OCI-LY3 (cell line): ENCODE results near the gene TPI1.
"Not testable (repeated sequence)": the region's sequence is repeated elsewhere in the genome, so short reads cannot be mapped to it uniquely, and the experiment has no call there.

Experiments used
- H2AFZ ChIP-seq: fragments of 200-600, 300-600 bp; shearing (Covaris generic); 2 replicates; pipeline ENCODE4 v1.6.0; 2014; ENCODE audit warnings: antibody characterized with exemption, low read depth, low read length
- H3K27ac ChIP-seq: fragments of 200-600, 300-600 bp; sonication (generic); 2 replicates; pipeline ENCODE4 v1.5.1; 2014; ENCODE audit warnings: mild to moderate bottlenecking, low read length, moderate library complexity, mixed read lengths
- H3K27me3 ChIP-seq: fragments of 200-600, 300-600 bp; sonication (generic); 2 replicates; pipeline ENCODE4 v1.6.1; 2014; ENCODE audit warnings: low read depth, low read length, mixed read lengths
- H3K36me3 ChIP-seq: fragments of 200-600, 300-600 bp; sonication (generic); replicated peaks from 2 replicates; pipeline ENCODE3; 2014; ENCODE audit warnings: low read depth, low read length, mixed read lengths
- H3K4me1 ChIP-seq: fragments of 300-600, 200-600 bp; sonication (generic); 2 replicates; pipeline ENCODE4 v1.6.1; 2014; ENCODE audit warnings: low read length, mixed read lengths
- H3K4me2 ChIP-seq: fragments of 200-600, 300-600 bp; sonication (generic); 2 replicates; pipeline ENCODE4 v1.6.1; 2014; ENCODE audit warnings: low read length, mixed read lengths
- H3K4me3 ChIP-seq: fragments of 300-600, 200-600 bp; sonication (generic); 2 replicates; pipeline ENCODE4 v1.5.1; 2014; ENCODE audit warnings: antibody characterized with exemption, mild to moderate bottlenecking, low read length, moderate library complexity
- H3K79me2 ChIP-seq: fragments of 300-600, 200-600 bp; shearing (Covaris generic); 2 replicates; pipeline ENCODE4 v1.6.1; 2014; ENCODE audit warnings: mild to moderate bottlenecking, low read length, mixed read lengths
- H3K9ac ChIP-seq: fragments of 300-600, 200-600 bp; shearing (Covaris generic); 2 replicates; pipeline ENCODE4 v1.6.0; 2014; ENCODE audit warnings: mild to moderate bottlenecking, low read length, moderate library complexity
- H3K9me3 ChIP-seq: fragments of 200-600, 300-600 bp; shearing (Covaris generic); 2 replicates; pipeline ENCODE4 v1.6.1; 2014; ENCODE audit warnings: low read length, mixed read lengths; ENCODE audit not compliant: insufficient read depth
- H4K20me1 ChIP-seq: fragments of 200-600, 300-600 bp; sonication (generic); 2 replicates; pipeline ENCODE4 v1.6.1; 2016; ENCODE audit warnings: low read length, mixed read lengths; ENCODE audit not compliant: insufficient read depth
- EZH2phosphoT487 ChIP-seq: fragments of 200-600 bp; shearing (Covaris generic); IDR thresholded peaks from 2 replicates; pipeline ENCODE4 v1.6.1; 2018; ENCODE audit warnings: antibody characterized with exemption, mixed run types, low read depth
- TF ChIP-seq, protein P1 (sequence below): fragments of 200-600, 300-600 bp; sonication (generic); IDR thresholded peaks from 2 replicates; pipeline ENCODE4 v1.5.1; 2014; ENCODE audit warnings: antibody characterized with exemption, low read length, low read depth

Gene TPI1

DNA sequence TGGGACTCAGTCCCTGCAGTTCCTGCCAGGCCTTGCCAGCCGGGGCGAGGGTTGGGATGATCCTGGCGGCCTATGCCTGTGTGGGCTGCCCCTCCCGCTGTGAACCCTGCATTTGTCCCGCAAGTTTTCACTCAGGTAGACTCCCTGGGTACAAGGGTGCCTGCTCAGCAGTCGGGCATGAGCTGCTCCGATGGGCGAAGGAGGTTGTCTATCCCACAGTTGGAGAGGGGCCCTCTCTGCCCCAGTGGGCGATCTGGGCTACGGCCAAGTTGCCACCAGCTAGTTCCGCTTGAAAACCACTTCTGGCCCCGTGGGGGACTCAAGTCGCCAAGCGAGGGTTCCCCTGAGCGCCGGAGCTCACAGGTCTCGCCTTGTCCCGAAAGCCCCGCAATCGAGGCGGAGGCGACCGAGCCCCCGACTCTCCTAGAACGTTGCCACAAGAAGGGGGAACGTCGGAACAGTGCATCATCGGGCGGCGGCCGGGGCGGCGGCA is 365 bp upstream of the TPI1 start:
- Histone ChIP-seq H3K36me3 (peaks cover 48% of the 10 kb centered on the region), H3K9ac (peak overlapping the region; percentile 66), H3K9me3 (no peaks in the 10 kb centered on the region), H3K4me2 (peak overlapping the region; percentile 87), H4K20me1 (peaks cover 33% of the 10 kb centered on the region), H3K4me1 (peaks cover 38% of the 10 kb centered on the region), H3K27me3 (no peaks in the 10 kb centered on the region), H3K4me3 (peak overlapping the region; percentile 100), H2AFZ (0 out of 2 replicates have a peak overlapping the region, but pooled peaks have one; percentile 60), H3K27ac (no peak overlapping the region), H3K79me2 (peaks cover 25% of the 10 kb centered on the region)
- no peak for TF ChIP-seq EZH2phosphoT487
- TF ChIP-seq, protein P1, sequence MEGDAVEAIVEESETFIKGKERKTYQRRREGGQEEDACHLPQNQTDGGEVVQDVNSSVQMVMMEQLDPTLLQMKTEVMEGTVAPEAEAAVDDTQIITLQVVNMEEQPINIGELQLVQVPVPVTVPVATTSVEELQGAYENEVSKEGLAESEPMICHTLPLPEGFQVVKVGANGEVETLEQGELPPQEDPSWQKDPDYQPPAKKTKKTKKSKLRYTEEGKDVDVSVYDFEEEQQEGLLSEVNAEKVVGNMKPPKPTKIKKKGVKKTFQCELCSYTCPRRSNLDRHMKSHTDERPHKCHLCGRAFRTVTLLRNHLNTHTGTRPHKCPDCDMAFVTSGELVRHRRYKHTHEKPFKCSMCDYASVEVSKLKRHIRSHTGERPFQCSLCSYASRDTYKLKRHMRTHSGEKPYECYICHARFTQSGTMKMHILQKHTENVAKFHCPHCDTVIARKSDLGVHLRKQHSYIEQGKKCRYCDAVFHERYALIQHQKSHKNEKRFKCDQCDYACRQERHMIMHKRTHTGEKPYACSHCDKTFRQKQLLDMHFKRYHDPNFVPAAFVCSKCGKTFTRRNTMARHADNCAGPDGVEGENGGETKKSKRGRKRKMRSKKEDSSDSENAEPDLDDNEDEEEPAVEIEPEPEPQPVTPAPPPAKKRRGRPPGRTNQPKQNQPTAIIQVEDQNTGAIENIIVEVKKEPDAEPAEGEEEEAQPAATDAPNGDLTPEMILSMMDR: no peak

DNA sequence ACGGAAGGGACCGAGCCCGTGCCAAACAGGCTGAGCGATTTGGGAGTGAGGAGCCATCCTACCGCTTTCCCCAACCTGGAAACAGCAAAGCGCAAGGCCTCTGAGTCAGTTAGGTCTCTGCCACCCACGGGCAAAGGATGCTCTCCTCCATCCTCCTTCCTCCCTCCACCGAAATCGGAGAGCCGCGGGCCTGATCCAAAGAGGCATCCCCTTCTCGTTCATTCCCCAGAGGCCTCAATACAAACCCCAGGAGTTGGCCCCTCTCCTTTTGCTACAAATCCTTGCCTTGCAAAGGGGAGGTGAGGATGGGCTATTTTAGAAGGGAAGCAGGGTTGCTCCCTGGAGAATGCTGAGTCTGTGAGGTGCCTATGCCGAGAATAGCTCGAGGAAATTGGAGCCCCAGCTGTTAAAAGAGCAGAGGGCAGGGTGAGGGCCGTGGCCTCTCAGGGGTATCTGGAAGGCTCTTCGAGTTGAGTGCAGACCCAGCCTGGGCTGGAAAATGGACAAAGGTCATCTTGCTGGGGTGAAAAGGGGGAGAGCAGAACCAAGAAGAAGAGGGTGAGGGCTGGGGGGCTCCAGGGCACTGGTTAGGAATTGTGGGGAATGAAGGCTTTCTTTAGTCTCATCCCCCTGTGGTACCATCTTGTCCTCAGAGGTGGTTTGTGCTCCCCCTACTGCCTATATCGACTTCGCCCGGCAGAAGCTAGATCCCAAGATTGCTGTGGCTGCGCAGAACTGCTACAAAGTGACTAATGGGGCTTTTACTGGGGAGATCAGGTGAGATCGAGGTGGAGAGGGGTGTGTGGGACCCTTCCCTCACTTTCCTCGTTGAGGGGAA is 1.1 kb downstream of the TPI1 start:
- H3K9ac ChIP-seq: peak overlapping the region; percentile 99
- H3K4me3 ChIP-seq: peak overlapping the region; percentile 100
- peaks cover 36% of the 10 kb centered on the region for H4K20me1 ChIP-seq
- no peaks in the 10 kb centered on the region for H3K9me3 ChIP-seq
- peak overlapping the region; percentile 100 for H3K4me2 ChIP-seq
- H2AFZ ChIP-seq: no peak overlapping the region
- peaks cover 46% of the 10 kb centered on the region for H3K4me1 ChIP-seq
- peaks cover 44% of the 10 kb centered on the region for H3K36me3 ChIP-seq
- H3K79me2 ChIP-seq: peaks cover 25% of the 10 kb centered on the region
- H3K27ac ChIP-seq: peak overlapping the region; percentile 79
- no peak for TF ChIP-seq EZH2phosphoT487
- TF ChIP-seq, protein P1: peak; percentile 21
- no peaks in the 10 kb centered on the region for H3K27me3 ChIP-seq

DNA sequence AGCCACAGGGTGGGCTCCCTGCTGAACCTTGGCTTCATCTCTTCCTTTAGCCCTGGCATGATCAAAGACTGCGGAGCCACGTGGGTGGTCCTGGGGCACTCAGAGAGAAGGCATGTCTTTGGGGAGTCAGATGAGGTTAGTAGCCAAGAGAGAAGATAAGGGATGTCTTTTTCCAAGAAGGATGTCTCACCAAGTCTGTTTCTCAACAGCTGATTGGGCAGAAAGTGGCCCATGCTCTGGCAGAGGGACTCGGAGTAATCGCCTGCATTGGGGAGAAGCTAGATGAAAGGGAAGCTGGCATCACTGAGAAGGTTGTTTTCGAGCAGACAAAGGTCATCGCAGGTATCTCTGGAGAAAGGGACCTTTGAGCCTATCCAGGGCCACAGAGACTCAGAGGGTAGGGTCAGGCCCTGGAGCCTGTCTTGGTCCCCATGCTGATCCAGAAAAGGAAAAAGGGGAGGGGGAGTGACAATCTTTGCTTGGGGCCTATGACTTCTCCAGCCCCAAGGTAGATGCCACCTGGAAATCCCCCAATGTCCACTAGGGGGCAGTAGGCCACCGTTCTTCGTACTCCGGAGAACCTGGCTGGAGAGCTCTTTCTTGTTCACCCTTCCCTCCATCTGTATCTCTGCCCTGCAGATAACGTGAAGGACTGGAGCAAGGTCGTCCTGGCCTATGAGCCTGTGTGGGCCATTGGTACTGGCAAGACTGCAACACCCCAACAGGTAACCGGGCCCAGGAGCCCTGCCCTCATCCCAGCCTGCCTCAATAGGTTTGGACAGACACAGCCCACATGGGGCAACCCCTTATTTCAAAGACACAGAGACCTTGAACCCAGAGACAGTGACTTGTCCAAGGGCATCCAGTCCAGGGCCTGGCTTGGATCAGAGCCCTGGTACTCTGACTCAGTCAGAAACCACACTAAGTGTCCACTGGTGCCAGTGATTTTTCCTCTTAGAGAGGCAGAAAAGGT is 2.0 kb downstream of the TPI1 start:
- H2AFZ ChIP-seq: no peak overlapping the region
- peak overlapping the region; percentile 100 for H3K4me3 ChIP-seq
- no peaks in the 10 kb centered on the region for H3K27me3 ChIP-seq
- H3K9me3 ChIP-seq: no peaks in the 10 kb centered on the region
- peaks cover 25% of the 10 kb centered on the region for H3K79me2 ChIP-seq
- peaks cover 36% of the 10 kb centered on the region for H4K20me1 ChIP-seq
- peak overlapping the region; percentile 100 for H3K4me2 ChIP-seq
- H3K36me3 ChIP-seq: peaks cover 39% of the 10 kb centered on the region
- H3K4me1 ChIP-seq: peaks cover 50% of the 10 kb centered on the region
- H3K27ac ChIP-seq: peak overlapping the region; percentile 79
- TF ChIP-seq, protein P1: peak; percentile 74
- TF ChIP-seq EZH2phosphoT487: no peak
- peak overlapping the region; percentile 99 for H3K9ac ChIP-seq

DNA sequence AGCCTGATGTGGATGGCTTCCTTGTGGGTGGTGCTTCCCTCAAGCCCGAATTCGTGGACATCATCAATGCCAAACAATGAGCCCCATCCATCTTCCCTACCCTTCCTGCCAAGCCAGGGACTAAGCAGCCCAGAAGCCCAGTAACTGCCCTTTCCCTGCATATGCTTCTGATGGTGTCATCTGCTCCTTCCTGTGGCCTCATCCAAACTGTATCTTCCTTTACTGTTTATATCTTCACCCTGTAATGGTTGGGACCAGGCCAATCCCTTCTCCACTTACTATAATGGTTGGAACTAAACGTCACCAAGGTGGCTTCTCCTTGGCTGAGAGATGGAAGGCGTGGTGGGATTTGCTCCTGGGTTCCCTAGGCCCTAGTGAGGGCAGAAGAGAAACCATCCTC is 3.0 kb downstream of the TPI1 start:
- H3K4me3 ChIP-seq, H3K4me2 ChIP-seq, H2AFZ ChIP-seq, H3K9me3 ChIP-seq, H3K9ac ChIP-seq, H3K27ac ChIP-seq, H3K27me3 ChIP-seq: not testable (repeated sequence)
- Histone ChIP-seq H3K4me1 (peaks cover 50% of the 10 kb centered on the region), H3K36me3 (peaks cover 36% of the 10 kb centered on the region), H3K79me2 (peaks cover 25% of the 10 kb centered on the region), H4K20me1 (peaks cover 36% of the 10 kb centered on the region)
